Transverse colon (tissue), 4 donors: ENCODE results near the gene IL18RAP. TPM values are rescaled to one million over a fixed set of nuclear protein-coding genes. Genes with fewer than 3 reads are reported as not detected.

ENCODE experiments used
- DNase-seq: peaks from one replicate; pipeline ENCODE4 v3.0.0-alpha.2; 2019
- H3K27ac ChIP-seq, 4 donors: fragments of 200-600 bp; sonication (generic); 2 replicates each; pipeline ENCODE4 v1.5.1; 2016 to 2018; ENCODE audit warnings: inconsistent platforms in 4 of 4
- H3K27me3 ChIP-seq: fragments of 200-600 bp; sonication (generic); 2 replicates; pipeline ENCODE4 v1.5.1; 2017; ENCODE audit warnings: inconsistent platforms
- H3K36me3 ChIP-seq, 4 donors: fragments of 200-600 bp; sonication (generic); 2 replicates each; pipeline ENCODE4 v1.5.1; 2017 to 2019; ENCODE audit warnings: inconsistent platforms in 4 of 4
- H3K4me1 ChIP-seq, 4 donors: fragments of 200-600 bp; sonication (generic); 2 replicates each; pipeline ENCODE4 v1.5.1; 2017 to 2020; ENCODE audit warnings: inconsistent platforms in 4 of 4
- H3K4me3 ChIP-seq, 4 donors: fragments of 200-600 bp; sonication (generic); 1 replicate in 1 of 4; 2 replicates in 3 of 4; pipeline versions ENCODE4 v1.5.1 to v1.6.1; 2017 to 2019; ENCODE audit warnings: inconsistent platforms in 4 of 4
- H3K9me3 ChIP-seq, 2 donors: fragments of 200-600 bp; sonication (generic); 2 replicates each; pipeline ENCODE4 v1.5.1; 2017 to 2019; ENCODE audit warnings: inconsistent platforms in 2 of 2
- EP300 ChIP-seq: sonication (generic); formaldehyde crosslinking; IDR thresholded peaks from one replicate; pipeline ENCODE4 v1.6.1; 2017; ENCODE audit warnings: antibody characterized with exemption, low read depth
- POLR2A ChIP-seq: fragments of 450-650 bp; IDR thresholded peaks from one replicate; pipeline ENCODE4 v1.6.1; 2016; ENCODE audit warnings: antibody characterized with exemption, mild to moderate bottlenecking, moderate library complexity
- POLR2AphosphoS5 ChIP-seq, 3 donors: sonication (generic); formaldehyde crosslinking; IDR thresholded peaks; one replicate each; pipeline ENCODE4 v1.6.1; 2016; ENCODE audit warnings: antibody characterized with exemption in 3 of 3
- WGBS, 2 donors: methylation state at CpG; one replicate each; pipeline ENCODE4 v1.1.5; 2018; ENCODE audit warnings: low coverage in 1 of 2; 5-methylcytosine and 5-hydroxymethylcytosine counted together
- in situ Hi-C, 4 donors: fragments of 200-750 bp; cut with MboI; loops; one replicate each; pipeline versions ENCODE4 v1.15.0 to v1.15.1; 2017; ENCODE audit warnings: low sequenced_read_pairs in 3 of 4, low pct_ligation_motif_present in 1 of 4, low pct_unique_long_range_greater_than_20kb in 1 of 4
- intact Hi-C: fragments of 100-400 bp; cut with DNase I; formaldehyde crosslinking; loops from one replicate; pipeline ENCODE4 v1.15.1; 2023; ENCODE audit warnings: low total_unique reads
- total RNA-seq, 4 donors: library from RNA; depleted of rRNA; stranded (reverse); fragments of >200 nt; gene quantifications; one replicate each; pipeline ENCODE4 v1.1.0, GENCODE V29; 2016
- TF ChIP-seq, protein P1 (sequence below), 5 experiments: fragments of 200-600 bp in 3 of 5; fragments of 450-650 bp in 2 of 5; sonication (generic) in 3 of 5; IDR thresholded peaks; 1 replicate in 2 of 5; 2 replicates in 3 of 5; pipeline ENCODE4 v1.5.1; 2016 to 2017; ENCODE audit warnings: antibody characterized with exemption in 5 of 5, inconsistent platforms in 3 of 5, mild to moderate bottlenecking in 2 of 5, moderate library complexity in 1 of 5

The IL18RAP gene
- total RNA-seq, 4 donors from 2014 or later: 3.3 to 12.1 (median 9.0) TPM; not detected in 1

DNA sequence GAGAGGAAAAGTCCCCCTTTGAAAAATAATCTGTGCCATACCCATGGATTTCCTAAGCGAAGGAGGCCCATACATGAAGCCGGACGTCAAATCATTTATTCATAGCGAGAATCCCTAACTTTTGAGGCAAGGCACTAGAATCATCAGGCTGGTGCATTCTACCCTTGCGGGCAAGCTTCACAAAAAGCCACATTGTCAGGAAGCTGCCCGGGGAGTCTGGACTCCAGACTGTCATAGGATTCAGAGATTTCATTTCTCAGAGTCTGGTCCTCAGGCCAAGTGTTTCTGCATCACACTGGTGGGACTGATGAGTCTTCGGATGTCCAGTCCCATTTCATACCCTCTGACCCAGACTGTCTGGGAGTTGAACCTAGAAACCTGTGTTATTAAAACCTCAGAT is 59.0 kb downstream of the IL18RAP start:
- in situ Hi-C loops (no loop called here), intact Hi-C loops (no loop called here)
- no peaks in the 10 kb centered on the region for H3K27me3 ChIP-seq
- TF ChIP-seq POLR2A (no peak), POLR2AphosphoS5 (IDR thresholded peaks at IDR 0.05) (no peak), EP300 (no peak)
- TF ChIP-seq, protein P1, sequence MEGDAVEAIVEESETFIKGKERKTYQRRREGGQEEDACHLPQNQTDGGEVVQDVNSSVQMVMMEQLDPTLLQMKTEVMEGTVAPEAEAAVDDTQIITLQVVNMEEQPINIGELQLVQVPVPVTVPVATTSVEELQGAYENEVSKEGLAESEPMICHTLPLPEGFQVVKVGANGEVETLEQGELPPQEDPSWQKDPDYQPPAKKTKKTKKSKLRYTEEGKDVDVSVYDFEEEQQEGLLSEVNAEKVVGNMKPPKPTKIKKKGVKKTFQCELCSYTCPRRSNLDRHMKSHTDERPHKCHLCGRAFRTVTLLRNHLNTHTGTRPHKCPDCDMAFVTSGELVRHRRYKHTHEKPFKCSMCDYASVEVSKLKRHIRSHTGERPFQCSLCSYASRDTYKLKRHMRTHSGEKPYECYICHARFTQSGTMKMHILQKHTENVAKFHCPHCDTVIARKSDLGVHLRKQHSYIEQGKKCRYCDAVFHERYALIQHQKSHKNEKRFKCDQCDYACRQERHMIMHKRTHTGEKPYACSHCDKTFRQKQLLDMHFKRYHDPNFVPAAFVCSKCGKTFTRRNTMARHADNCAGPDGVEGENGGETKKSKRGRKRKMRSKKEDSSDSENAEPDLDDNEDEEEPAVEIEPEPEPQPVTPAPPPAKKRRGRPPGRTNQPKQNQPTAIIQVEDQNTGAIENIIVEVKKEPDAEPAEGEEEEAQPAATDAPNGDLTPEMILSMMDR (IDR thresholded peaks at IDR 0.05): no peak
- DNase-seq: no peak
- H3K4me3 ChIP-seq: no peak overlapping the region
- H3K27ac ChIP-seq: no peak overlapping the region
- no peaks in the 10 kb centered on the region for H3K9me3 ChIP-seq
- WGBS, 2 donors: 67 to 84% methylated on average over 3 to 7 of the region's 7 CpGs
- H3K36me3 ChIP-seq: no peaks in the 10 kb centered on the region
- H3K4me1 ChIP-seq: no peaks in the 10 kb centered on the region

DNA sequence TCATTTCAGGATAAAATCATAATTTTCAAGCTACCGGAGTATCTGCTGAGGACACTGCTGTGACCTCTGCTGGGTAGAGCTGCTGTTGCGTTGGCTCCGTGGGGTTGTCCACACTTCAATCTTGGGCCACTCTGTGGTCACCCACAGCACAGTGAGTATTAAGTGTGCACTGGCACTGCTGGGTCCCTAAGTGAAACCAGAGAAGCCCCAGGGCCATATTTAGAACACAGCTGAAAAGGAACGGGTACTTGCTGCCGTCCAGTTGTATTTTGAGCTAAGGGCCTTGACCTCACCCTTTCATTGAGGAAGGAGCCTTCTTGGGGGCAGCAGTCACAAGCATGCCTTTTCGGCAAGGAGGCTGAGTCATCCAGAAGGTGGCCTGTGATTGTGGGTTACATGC is 60.1 kb downstream of the IL18RAP start:
- H3K9me3 ChIP-seq: no peaks in the 10 kb centered on the region
- intact Hi-C loops: no loop called here
- no peak overlapping the region for H3K4me3 ChIP-seq
- no peaks in the 10 kb centered on the region for H3K27me3 ChIP-seq
- H3K4me1 ChIP-seq: peaks cover 0 to 5% (median 0%) of the 10 kb centered on the region in 4 donors
- no peak for DNase-seq
- in situ Hi-C loops: no loop called here
- TF ChIP-seq, protein P1 (IDR thresholded peaks at IDR 0.05): no peak
- no peak for TF ChIP-seq POLR2A
- TF ChIP-seq EP300: no peak
- no peak for TF ChIP-seq POLR2AphosphoS5 (IDR thresholded peaks at IDR 0.05)
- 89 to 100% methylated on average over 2 to 5 of the region's 6 CpGs for WGBS, 2 donors
- H3K36me3 ChIP-seq: no peaks in the 10 kb centered on the region
- H3K27ac ChIP-seq: no peak overlapping the region

- Histone ChIP-seq H3K4me1 (peaks cover 0 to 7% (median 0%) of the 10 kb centered on the region in 4 donors), H3K27me3 (no peaks in the 10 kb centered on the region), H3K36me3 (no peaks in the 10 kb centered on the region), H3K4me3 (no peak overlapping the region), H3K27ac (no peak overlapping the region), H3K9me3 (no peaks in the 10 kb centered on the region)
- in situ Hi-C loops: no loop called here
- TF ChIP-seq EP300 (no peak), POLR2AphosphoS5 (IDR thresholded peaks at IDR 0.05) (no peak), POLR2A (no peak)
- TF ChIP-seq, protein P1 (IDR thresholded peaks at IDR 0.05): no peak
- intact Hi-C loops: loop anchor here (5.0 kb wide), 1 partner anchor 1148 kb away; no protein-coding TSS in a partner anchor
- 81 to 83% methylated on average over 3 to 6 of the region's 6 CpGs for WGBS, 2 donors
- DNase-seq: no peak
These were observed 61.5 kb downstream of the IL18RAP start for GRCh38 chr2:102484310-102485061.

DNA sequence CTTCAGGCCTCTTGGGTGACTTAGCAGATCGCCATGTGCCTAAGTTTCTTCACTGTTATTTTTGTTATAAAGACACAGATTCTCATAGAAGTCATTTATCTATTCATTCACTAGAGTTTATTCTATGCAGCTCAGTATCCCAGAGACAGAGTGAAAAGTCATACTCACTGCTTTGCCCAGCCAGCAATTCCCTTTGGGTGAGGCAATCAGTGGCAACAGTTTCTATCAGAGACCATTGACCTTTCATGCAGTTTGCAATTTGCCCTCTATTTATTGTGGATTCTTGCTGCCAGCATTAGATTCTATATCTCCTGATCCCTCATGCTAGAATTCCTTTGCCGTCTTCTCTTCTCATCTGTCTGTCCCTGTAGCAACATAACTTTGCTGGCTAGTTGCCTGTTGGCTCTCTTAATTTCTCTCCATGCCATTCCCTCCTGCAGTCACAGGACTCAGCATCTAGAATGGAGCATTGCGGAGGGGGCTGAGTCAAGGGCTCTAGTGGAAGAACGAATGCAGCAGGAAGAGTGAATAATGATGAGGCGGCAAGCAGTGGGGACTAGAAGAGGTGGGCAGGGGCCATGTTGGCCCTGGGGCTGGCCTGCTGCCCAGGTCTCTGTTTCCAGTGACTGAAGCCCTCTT is 62.3 kb downstream of the IL18RAP start:
- no peaks in the 10 kb centered on the region for H3K36me3 ChIP-seq
- DNase-seq: no peak
- in situ Hi-C loops (no loop called here), intact Hi-C loops (loop anchor here (5.0 kb wide), 1 partner anchor 1147 kb away; no protein-coding TSS in a partner anchor)
- TF ChIP-seq, protein P1 (IDR thresholded peaks at IDR 0.05): no peak
- TF ChIP-seq EP300: no peak
- TF ChIP-seq POLR2AphosphoS5 (IDR thresholded peaks at IDR 0.05): no peak
- no peak for TF ChIP-seq POLR2A
- no peak overlapping the region for H3K4me3 ChIP-seq
- H3K27ac ChIP-seq: no peak overlapping the region
- no peaks in the 10 kb centered on the region for H3K27me3 ChIP-seq
- no peaks in the 10 kb centered on the region for H3K9me3 ChIP-seq
- peaks cover 0 to 7% (median 0%) of the 10 kb centered on the region in 4 donors for H3K4me1 ChIP-seq
- 80 to 86% methylated on average over 4 to 5 of the region's 5 CpGs for WGBS, 2 donors
